DND-41 (cell line): ENCODE measurements around the gene HDAC10.
"Not testable (repeated sequence)": the region's sequence is repeated elsewhere in the genome, so short reads cannot be mapped to it uniquely, and the experiment has no call there.

Experiments
- ATAC-seq: fragments of 200-7000 bp; cut with Tn5 transposase; 3 replicates; pipeline ENCODE4 v1.9.1; 2021; ENCODE audit warnings: low read depth; ENCODE audit not compliant: insufficient read depth
- DNase-seq: peaks from one replicate; pipeline ENCODE4 v3.0.0-alpha.2; 2020
- H2AFZ ChIP-seq: 2 replicates; pipeline ENCODE4 v1.6.0; 2012; ENCODE audit warnings: low read depth, low read length
- H3K27ac ChIP-seq: 2 replicates; pipeline ENCODE4 v1.5.1; 2012; ENCODE audit warnings: low read length, inconsistent platforms
- H3K27me3 ChIP-seq: fragments of 200-600 bp; sonication (generic); 2 replicates; pipeline ENCODE4 v1.6.0; 2012; ENCODE audit warnings: low read length, mild to moderate bottlenecking, inconsistent platforms; ENCODE audit not compliant: insufficient read depth, poor library complexity
- H3K36me3 ChIP-seq: 2 replicates; pipeline ENCODE4 v1.5.1; 2012; ENCODE audit warnings: low read length, inconsistent platforms; ENCODE audit not compliant: insufficient read depth
- H3K4me1 ChIP-seq: 2 replicates; pipeline ENCODE4 v1.5.1; 2012; ENCODE audit warnings: mild to moderate bottlenecking, low read length; ENCODE audit not compliant: insufficient read depth
- H3K4me2 ChIP-seq: 2 replicates; pipeline ENCODE4 v1.6.0; 2012; ENCODE audit warnings: mild to moderate bottlenecking, moderate library complexity, low read length, inconsistent platforms; ENCODE audit not compliant: insufficient read depth
- H3K4me3 ChIP-seq, 2 experiments: fragments of 200-600 bp in 1 of 2; shearing (Covaris generic) in 1 of 2; 2 replicates each; pipeline ENCODE4 v1.5.1; 2012 to 2016; ENCODE audit warnings: inconsistent platforms in 2 of 2, low read length in 2 of 2, mild to moderate bottlenecking in 2 of 2, low read depth in 1 of 2, moderate library complexity in 1 of 2
- H3K79me2 ChIP-seq: 2 replicates; pipeline ENCODE4 v1.6.0; 2012; ENCODE audit warnings: low read length, inconsistent platforms; ENCODE audit not compliant: insufficient read depth
- H3K9ac ChIP-seq: 2 replicates; pipeline ENCODE4 v1.6.0; 2012; ENCODE audit warnings: low read depth, mild to moderate bottlenecking, inconsistent platforms, low read length, moderate library complexity
- H3K9me3 ChIP-seq: 2 replicates; pipeline ENCODE4 v1.5.1; 2012; ENCODE audit warnings: low read length, moderate library complexity, mild to moderate bottlenecking, inconsistent platforms; ENCODE audit not compliant: insufficient read depth, severe bottlenecking
- H4K20me1 ChIP-seq: 2 replicates; pipeline ENCODE4 v1.6.0; 2012; ENCODE audit warnings: low read length; ENCODE audit not compliant: insufficient read depth
- EZH2 ChIP-seq: IDR thresholded peaks from 3 replicates; pipeline ENCODE4 v1.6.1; 2012; ENCODE audit warnings: borderline replicate concordance, low read depth, mild to moderate bottlenecking, moderate library complexity, low read length, inconsistent platforms; ENCODE audit not compliant: severe bottlenecking
- TF ChIP-seq, protein P1 (sequence below): IDR thresholded peaks from 2 replicates; pipeline ENCODE4 v1.5.1; 2012; ENCODE audit warnings: borderline replicate concordance, low read length, moderate library complexity, mild to moderate bottlenecking; ENCODE audit not compliant: poor library complexity, severe bottlenecking; ENCODE audit errors: extremely low read depth

HDAC10 gene

GRCh38 chr22:50275181-50276055 lies 24.4 kb upstream of the HDAC10 start:
- no peak for DNase-seq
- Histone ChIP-seq H3K4me3 (no peak overlapping the region), H3K4me2 (no peak overlapping the region), H3K9ac (no peak overlapping the region), H3K4me1 (peaks cover 17% of the 10 kb centered on the region), H3K27me3 (peaks cover 15% of the 10 kb centered on the region), H2AFZ (no peak overlapping the region), H3K9me3 (no peaks in the 10 kb centered on the region), H3K36me3 (no peaks in the 10 kb centered on the region), H3K79me2 (no peaks in the 10 kb centered on the region), H3K27ac (no peak overlapping the region), H4K20me1 (peaks cover 6% of the 10 kb centered on the region; the same call in 1 of the 2 replicates)
- no peak for ATAC-seq
- no peak for TF ChIP-seq EZH2
- TF ChIP-seq, protein P1, sequence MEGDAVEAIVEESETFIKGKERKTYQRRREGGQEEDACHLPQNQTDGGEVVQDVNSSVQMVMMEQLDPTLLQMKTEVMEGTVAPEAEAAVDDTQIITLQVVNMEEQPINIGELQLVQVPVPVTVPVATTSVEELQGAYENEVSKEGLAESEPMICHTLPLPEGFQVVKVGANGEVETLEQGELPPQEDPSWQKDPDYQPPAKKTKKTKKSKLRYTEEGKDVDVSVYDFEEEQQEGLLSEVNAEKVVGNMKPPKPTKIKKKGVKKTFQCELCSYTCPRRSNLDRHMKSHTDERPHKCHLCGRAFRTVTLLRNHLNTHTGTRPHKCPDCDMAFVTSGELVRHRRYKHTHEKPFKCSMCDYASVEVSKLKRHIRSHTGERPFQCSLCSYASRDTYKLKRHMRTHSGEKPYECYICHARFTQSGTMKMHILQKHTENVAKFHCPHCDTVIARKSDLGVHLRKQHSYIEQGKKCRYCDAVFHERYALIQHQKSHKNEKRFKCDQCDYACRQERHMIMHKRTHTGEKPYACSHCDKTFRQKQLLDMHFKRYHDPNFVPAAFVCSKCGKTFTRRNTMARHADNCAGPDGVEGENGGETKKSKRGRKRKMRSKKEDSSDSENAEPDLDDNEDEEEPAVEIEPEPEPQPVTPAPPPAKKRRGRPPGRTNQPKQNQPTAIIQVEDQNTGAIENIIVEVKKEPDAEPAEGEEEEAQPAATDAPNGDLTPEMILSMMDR, result no peak

GRCh38 chr22:50274771-50275170 lies 23.7 kb upstream of the HDAC10 start:
- no peak for TF ChIP-seq EZH2
- TF ChIP-seq, protein P1, result no peak
- ATAC-seq (no peak), DNase-seq (no peak)
- H3K9me3 ChIP-seq, result no peaks in the 10 kb centered on the region
- H3K4me3 ChIP-seq, result no peak overlapping the region
- no peak overlapping the region for H3K4me2 ChIP-seq
- H4K20me1 ChIP-seq, result peaks cover 6% of the 10 kb centered on the region; the same call in 1 of the 2 replicates
- no peak overlapping the region for H3K27ac ChIP-seq
- peaks cover 19% of the 10 kb centered on the region for H3K4me1 ChIP-seq
- H3K79me2 ChIP-seq, result no peaks in the 10 kb centered on the region
- no peaks in the 10 kb centered on the region for H3K36me3 ChIP-seq
- no peak overlapping the region for H3K9ac ChIP-seq
- peaks cover 15% of the 10 kb centered on the region for H3K27me3 ChIP-seq
- no peak overlapping the region for H2AFZ ChIP-seq

DNA sequence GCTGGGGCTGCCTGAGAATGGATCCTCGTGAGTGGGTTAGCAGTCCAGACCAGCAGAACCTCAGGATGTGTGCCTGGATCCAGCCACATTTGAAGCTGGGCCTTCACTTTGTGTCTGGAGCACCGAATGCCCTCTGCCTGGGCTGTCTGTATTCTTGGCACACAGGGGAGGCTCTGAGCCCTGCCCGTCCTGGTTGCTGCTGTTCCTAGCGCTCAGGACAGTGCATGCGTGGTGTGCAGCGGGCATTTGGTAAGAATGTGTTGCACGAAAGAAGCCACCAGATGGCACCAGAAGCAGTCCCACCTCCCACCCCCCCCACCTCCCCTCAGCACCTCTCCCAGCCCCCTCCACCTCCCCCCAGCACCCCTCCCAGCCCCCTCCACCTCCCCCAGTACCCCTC lies 23.2 kb upstream of the HDAC10 start:
- Histone ChIP-seq H3K27ac (no peak overlapping the region), H3K4me3 (no peak overlapping the region), H3K9me3 (no peaks in the 10 kb centered on the region), H3K9ac (no peak overlapping the region), H3K4me1 (peaks cover 23% of the 10 kb centered on the region), H3K36me3 (no peaks in the 10 kb centered on the region), H2AFZ (no peak overlapping the region), H3K4me2 (no peak overlapping the region), H4K20me1 (peaks cover 6% of the 10 kb centered on the region; the same call in 1 of the 2 replicates), H3K79me2 (no peaks in the 10 kb centered on the region), H3K27me3 (peaks cover 15% of the 10 kb centered on the region)
- TF ChIP-seq, protein P1, result peak; percentile 58
- no peak for TF ChIP-seq EZH2
- ATAC-seq (peak; percentile 33), DNase-seq (peak; percentile 57)

GRCh38 chr22:50273781-50274180 lies 22.7 kb upstream of the HDAC10 start:
- H3K36me3 ChIP-seq, result not testable (repeated sequence)

GRCh38 chr22:50273352-50273751 lies 22.3 kb upstream of the HDAC10 start:
- H3K36me3 ChIP-seq, H3K4me2 ChIP-seq, H3K27ac ChIP-seq, H3K9ac ChIP-seq, H2AFZ ChIP-seq, ATAC-seq, H3K79me2 ChIP-seq, H3K4me3 ChIP-seq, H4K20me1 ChIP-seq, H3K9me3 ChIP-seq, DNase-seq: not testable (repeated sequence)
- Histone ChIP-seq H3K27me3 (peaks cover 15% of the 10 kb centered on the region), H3K4me1 (peaks cover 28% of the 10 kb centered on the region)

More at GRCh38 chr22:50273781-50274180, 22.7 kb upstream of the HDAC10 start:
- H4K20me1 ChIP-seq, H3K4me3 ChIP-seq, H3K4me2 ChIP-seq, ATAC-seq, H3K9ac ChIP-seq, DNase-seq, H3K27ac ChIP-seq, H3K9me3 ChIP-seq, H3K79me2 ChIP-seq, H2AFZ ChIP-seq: not testable (repeated sequence)
- Histone ChIP-seq H3K27me3 (peaks cover 15% of the 10 kb centered on the region), H3K4me1 (peaks cover 28% of the 10 kb centered on the region)
